Lower leg skin (tissue), 3 donors: Measurements from ENCODE around the gene PIP5K1C.

Source experiments
- CTCF ChIP-seq, 3 donors: fragments of 450-650 bp; IDR thresholded peaks; one replicate each; pipeline ENCODE4 v1.5.1; 2016; ENCODE audit warnings: antibody characterized with exemption in 3 of 3, mild to moderate bottlenecking in 3 of 3, moderate library complexity in 2 of 3
- POLR2A ChIP-seq, 2 donors: fragments of 450-650 bp; IDR thresholded peaks; one replicate each; pipeline ENCODE4 v1.6.1; 2016 to 2017; ENCODE audit warnings: antibody characterized with exemption in 2 of 2, mild to moderate bottlenecking in 1 of 2, moderate library complexity in 1 of 2

- TF ChIP-seq CTCF (IDR thresholded peaks at IDR 0.05) (no peak), POLR2A (IDR thresholded peaks at IDR 0.05) (no peak)
Observed at GRCh38 chr19:3708207-3708931, 8.1 kb upstream of the PIP5K1C start, which contains the start of gene TJP3.
